Cardiac muscle cell (in vitro differentiated cells and primary cell): ENCODE data around the gene PACC1. TPM values are rescaled to one million over a fixed set of nuclear protein-coding genes. Genes with fewer than 3 reads are reported as not detected.

ENCODE experiments used
- DNase-seq, 2 donors: peaks; one replicate each; pipeline versions ENCODE4 v3.0.0 to v3.0.0-alpha.2; 2010 to 2017; ENCODE audit warnings: low read depth in 1 of 2, low spot score in 1 of 2
- H3K27ac ChIP-seq: fragments of 200-600 bp; sonication (generic); 2 replicates; pipeline ENCODE4 v1.5.1; 2016
- H3K27me3 ChIP-seq: fragments of 200-600 bp; sonication (generic); 2 replicates; pipeline ENCODE4 v1.6.0; 2016; ENCODE audit warnings: control low read depth
- H3K36me3 ChIP-seq: fragments of 200-600 bp; sonication (generic); 2 replicates; pipeline ENCODE4 v1.5.1; 2016; ENCODE audit warnings: control low read depth
- H3K4me1 ChIP-seq: fragments of 200-600 bp; sonication (generic); 2 replicates; pipeline ENCODE4 v1.8.1; 2017; ENCODE audit warnings: low read depth, mild to moderate bottlenecking, mixed run types
- H3K4me3 ChIP-seq: fragments of 200-600 bp; sonication (generic); 2 replicates; pipeline ENCODE4 v1.5.1; 2016; ENCODE audit warnings: mild to moderate bottlenecking
- H3K9me3 ChIP-seq: fragments of 200-600 bp; sonication (generic); 2 replicates; pipeline ENCODE4 v1.5.1; 2017; ENCODE audit warnings: low read depth, mild to moderate bottlenecking, control low read depth
- polyA plus RNA-seq: library from polyadenylated mRNA; unstranded; fragments of >200 nt; fragmentation: Nextera tagmentation; extraction: Ambion mirVana; gene quantifications from 2 replicates; pipeline ENCODE4 v1.2.1, GENCODE V29; 2016
- total RNA-seq: library from RNA; depleted of rRNA; stranded (reverse); fragments of >200 nt; gene quantifications from 2 replicates; pipeline ENCODE4 v1.2.3, GENCODE V29; 2016
- TF ChIP-seq, protein P1 (sequence below): IDR thresholded peaks from 2 replicates; pipeline ENCODE4 v1.5.1; 2012; ENCODE audit warnings: low read depth, mild to moderate bottlenecking, low read length

The PACC1 gene
- total and polyA plus RNA-seq, 2 experiments from 2014 or later = 8.5 to 9.5 TPM

DNA sequence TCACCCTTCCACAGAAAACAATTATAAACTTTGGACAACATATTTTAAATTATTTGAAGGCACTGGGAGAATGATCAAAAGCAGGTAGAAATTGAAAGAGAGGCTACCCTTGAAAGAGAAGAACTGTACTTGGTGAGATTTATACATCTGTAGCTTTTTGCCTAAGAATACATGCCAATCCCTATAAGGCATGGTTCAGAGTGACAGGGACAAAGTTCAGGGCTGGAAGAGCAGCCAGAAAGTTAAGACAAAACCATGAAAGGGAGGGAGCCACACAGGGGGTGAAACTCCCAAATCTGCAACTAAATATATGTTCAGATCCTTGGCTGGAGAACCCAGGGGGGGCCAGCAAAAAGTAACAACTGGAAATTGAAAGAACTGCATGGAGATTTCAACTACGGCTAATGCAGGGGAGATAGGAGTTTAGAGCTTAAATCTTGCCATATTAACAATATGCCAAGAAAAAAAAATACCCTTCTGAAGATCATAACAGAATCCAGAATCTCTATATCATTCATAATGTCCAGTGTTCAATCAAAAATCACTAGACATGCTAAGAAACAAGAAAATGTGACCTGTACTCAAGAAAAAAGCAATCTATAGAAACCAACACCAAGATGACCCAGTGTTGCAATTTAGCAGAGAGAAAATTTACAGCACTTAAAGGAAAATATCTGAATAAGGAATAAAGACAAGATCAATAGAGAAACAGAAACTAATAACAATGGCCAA, 25.5 kb downstream of the PACC1 start:
- TF ChIP-seq, protein P1, sequence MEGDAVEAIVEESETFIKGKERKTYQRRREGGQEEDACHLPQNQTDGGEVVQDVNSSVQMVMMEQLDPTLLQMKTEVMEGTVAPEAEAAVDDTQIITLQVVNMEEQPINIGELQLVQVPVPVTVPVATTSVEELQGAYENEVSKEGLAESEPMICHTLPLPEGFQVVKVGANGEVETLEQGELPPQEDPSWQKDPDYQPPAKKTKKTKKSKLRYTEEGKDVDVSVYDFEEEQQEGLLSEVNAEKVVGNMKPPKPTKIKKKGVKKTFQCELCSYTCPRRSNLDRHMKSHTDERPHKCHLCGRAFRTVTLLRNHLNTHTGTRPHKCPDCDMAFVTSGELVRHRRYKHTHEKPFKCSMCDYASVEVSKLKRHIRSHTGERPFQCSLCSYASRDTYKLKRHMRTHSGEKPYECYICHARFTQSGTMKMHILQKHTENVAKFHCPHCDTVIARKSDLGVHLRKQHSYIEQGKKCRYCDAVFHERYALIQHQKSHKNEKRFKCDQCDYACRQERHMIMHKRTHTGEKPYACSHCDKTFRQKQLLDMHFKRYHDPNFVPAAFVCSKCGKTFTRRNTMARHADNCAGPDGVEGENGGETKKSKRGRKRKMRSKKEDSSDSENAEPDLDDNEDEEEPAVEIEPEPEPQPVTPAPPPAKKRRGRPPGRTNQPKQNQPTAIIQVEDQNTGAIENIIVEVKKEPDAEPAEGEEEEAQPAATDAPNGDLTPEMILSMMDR = no peak
- H3K27ac ChIP-seq = no peak overlapping the region
- no peaks in the 10 kb centered on the region for H3K9me3 ChIP-seq
- H3K4me1 ChIP-seq = no peaks in the 10 kb centered on the region
- H3K36me3 ChIP-seq = no peaks in the 10 kb centered on the region
- H3K27me3 ChIP-seq = no peaks in the 10 kb centered on the region
- no peak overlapping the region for H3K4me3 ChIP-seq
- DNase-seq = no peak

DNA sequence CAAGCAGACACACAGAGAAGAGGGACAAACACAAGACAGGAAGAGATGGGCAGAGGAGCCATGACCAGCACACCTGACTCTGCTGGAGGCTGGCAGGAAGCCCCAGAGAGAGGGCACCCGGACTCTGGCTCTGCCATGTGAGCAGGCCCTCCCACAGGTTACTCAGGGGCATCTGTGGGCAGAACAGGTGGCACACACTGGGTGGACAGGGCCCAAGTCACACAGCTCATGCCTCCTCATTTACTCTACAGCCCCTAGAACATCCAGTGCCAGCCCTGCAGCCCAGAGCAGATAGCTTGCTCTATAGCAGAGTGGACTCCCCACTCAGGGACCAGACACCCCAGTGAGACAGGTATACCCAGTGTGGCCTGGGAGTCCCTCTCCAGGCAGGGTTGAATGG, 28.7 kb downstream of the PACC1 start:
- H3K27ac ChIP-seq = no peak overlapping the region
- H3K27me3 ChIP-seq = no peaks in the 10 kb centered on the region
- TF ChIP-seq, protein P1 = no peak
- H3K9me3 ChIP-seq = no peaks in the 10 kb centered on the region
- no peak overlapping the region for H3K4me3 ChIP-seq
- no peaks in the 10 kb centered on the region for H3K36me3 ChIP-seq
- no peaks in the 10 kb centered on the region for H3K4me1 ChIP-seq
- DNase-seq = no peak

GRCh38 chr1:212381397-212382035, 33.2 kb downstream of the PACC1 start:
- H3K4me3 ChIP-seq = no peak overlapping the region
- no peaks in the 10 kb centered on the region for H3K4me1 ChIP-seq
- H3K36me3 ChIP-seq = no peaks in the 10 kb centered on the region
- no peak overlapping the region for H3K27ac ChIP-seq
- TF ChIP-seq, protein P1 = no peak
- no peaks in the 10 kb centered on the region for H3K9me3 ChIP-seq
- no peaks in the 10 kb centered on the region for H3K27me3 ChIP-seq
- no peak for DNase-seq

DNA sequence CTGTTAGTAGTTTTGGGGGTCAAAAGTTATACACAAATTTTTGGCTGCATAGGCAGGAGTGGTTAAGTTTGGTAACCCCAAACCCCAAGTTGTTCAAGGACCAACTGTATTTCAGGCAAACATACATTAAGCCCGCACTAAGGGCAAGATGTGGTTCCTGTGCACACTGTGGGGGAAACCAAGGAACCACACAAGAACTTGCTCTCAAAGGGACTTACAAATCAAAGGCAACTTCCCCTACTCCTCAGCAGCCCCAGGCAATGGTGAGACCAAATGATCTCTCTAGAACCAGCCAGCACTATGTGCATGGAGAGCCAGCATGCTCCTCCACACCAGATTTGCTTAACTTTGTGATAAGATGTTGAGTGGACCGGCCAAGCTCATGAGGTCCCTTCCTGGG, 35.3 kb downstream of the PACC1 start:
- H3K36me3 ChIP-seq = no peaks in the 10 kb centered on the region
- TF ChIP-seq, protein P1 = no peak
- no peak for DNase-seq
- H3K4me3 ChIP-seq = no peak overlapping the region
- no peaks in the 10 kb centered on the region for H3K27me3 ChIP-seq
- no peaks in the 10 kb centered on the region for H3K4me1 ChIP-seq
- no peaks in the 10 kb centered on the region for H3K9me3 ChIP-seq
- H3K27ac ChIP-seq = no peak overlapping the region

DNA sequence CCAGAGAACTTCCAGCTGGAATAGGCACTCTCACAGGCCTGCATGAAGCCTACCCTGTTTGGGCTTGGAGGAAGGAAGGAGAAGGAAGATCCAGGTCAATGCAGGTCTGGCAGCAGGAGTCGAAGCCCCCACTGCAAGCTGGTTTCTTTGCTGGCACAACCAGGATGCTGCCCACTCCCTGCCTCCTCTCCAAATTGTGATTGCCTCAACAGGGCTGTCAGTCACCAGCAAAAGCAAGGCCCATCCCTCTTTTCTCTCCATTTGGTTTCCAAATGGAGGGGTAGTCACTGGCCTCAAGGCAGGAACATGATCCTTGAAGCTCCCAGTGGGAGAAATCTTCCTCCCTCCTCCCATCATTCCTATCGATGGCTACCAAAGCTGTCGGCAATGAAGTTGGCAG, 37.0 kb downstream of the PACC1 start:
- no peak for DNase-seq
- H3K4me3 ChIP-seq = no peak overlapping the region
- H3K9me3 ChIP-seq = no peaks in the 10 kb centered on the region
- H3K27me3 ChIP-seq = no peaks in the 10 kb centered on the region
- TF ChIP-seq, protein P1 = no peak
- H3K4me1 ChIP-seq = no peaks in the 10 kb centered on the region
- no peak overlapping the region for H3K27ac ChIP-seq
- H3K36me3 ChIP-seq = no peaks in the 10 kb centered on the region
